HCT116 (cell line): ENCODE results near the gene TMEM126A.

ENCODE experiments used
- CEBPB ChIP-seq: IDR thresholded peaks from 2 replicates; pipeline ENCODE4 v1.6.1; 2012; ENCODE audit warnings: low read depth
- EZH2phosphoT487 ChIP-seq: fragments of 200-600 bp; IDR thresholded peaks from 2 replicates; pipeline ENCODE4 v1.6.1; 2018; ENCODE audit warnings: antibody characterized with exemption, borderline replicate concordance
- POLR2A ChIP-seq: IDR thresholded peaks from 2 replicates; pipeline ENCODE4 v1.7.0; 2011; ENCODE audit warnings: borderline replicate concordance; ENCODE audit not compliant: insufficient read depth, insufficient read length; ENCODE audit errors: extremely low read depth
- SRF ChIP-seq: IDR thresholded peaks from 2 replicates; pipeline ENCODE4 v1.6.1; 2012; ENCODE audit warnings: low read depth
- TF ChIP-seq, protein P1 (sequence below): IDR thresholded peaks from 2 replicates; pipeline ENCODE4 v1.6.1; 2012
- TF ChIP-seq, protein P2 (sequence below), 3 experiments: fragments of 200-600 bp in 1 of 3; sonication (generic) in 1 of 3; IDR thresholded peaks in 2 of 3; conservative IDR thresholded peaks in 1 of 3; 2 replicates each; pipeline ENCODE4 v1.5.1; 2012 to 2017; ENCODE audit warnings: low read depth in 2 of 3, low read length in 2 of 3, antibody characterized with exemption in 1 of 3, borderline replicate concordance in 1 of 3, control low read depth in 1 of 3, mild to moderate bottlenecking in 1 of 3, mixed read lengths in 1 of 3, mixed run types in 1 of 3, moderate library complexity in 1 of 3; ENCODE audit not compliant: insufficient read depth in 1 of 3
- TF ChIP-seq, protein P3 (sequence below): IDR thresholded peaks from 2 replicates; pipeline ENCODE4 v1.6.1; 2011; ENCODE audit warnings: mild to moderate bottlenecking, low read length, moderate library complexity; ENCODE audit not compliant: insufficient replicate concordance; ENCODE audit errors: extremely low read depth

DNA sequence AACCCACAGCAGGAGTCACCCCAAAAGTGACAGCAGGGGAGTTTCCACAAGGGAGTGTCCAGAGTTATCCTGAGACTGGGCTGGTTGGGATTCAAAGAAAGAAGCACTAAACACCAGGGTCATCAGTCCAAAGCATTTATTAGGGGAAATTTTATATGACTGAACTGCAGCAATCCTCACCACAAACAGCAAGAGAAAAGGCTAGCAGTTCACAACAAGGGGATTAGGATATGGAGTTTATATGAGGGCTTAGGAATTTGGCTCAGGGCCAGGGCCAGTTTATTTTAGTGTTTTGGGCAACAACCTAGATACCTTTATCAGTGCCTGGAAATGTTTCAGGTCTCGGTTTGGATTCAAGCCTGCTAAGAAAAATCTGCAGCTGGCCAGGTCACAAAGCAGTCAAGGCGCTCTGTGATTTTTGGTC lies 4.6 kb upstream of the TMEM126A start:
- TF ChIP-seq, protein P1, sequence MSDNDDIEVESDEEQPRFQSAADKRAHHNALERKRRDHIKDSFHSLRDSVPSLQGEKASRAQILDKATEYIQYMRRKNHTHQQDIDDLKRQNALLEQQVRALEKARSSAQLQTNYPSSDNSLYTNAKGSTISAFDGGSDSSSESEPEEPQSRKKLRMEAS, result no peak
- TF ChIP-seq EZH2phosphoT487, result no peak
- no peak for TF ChIP-seq CEBPB
- TF ChIP-seq, protein P2, sequence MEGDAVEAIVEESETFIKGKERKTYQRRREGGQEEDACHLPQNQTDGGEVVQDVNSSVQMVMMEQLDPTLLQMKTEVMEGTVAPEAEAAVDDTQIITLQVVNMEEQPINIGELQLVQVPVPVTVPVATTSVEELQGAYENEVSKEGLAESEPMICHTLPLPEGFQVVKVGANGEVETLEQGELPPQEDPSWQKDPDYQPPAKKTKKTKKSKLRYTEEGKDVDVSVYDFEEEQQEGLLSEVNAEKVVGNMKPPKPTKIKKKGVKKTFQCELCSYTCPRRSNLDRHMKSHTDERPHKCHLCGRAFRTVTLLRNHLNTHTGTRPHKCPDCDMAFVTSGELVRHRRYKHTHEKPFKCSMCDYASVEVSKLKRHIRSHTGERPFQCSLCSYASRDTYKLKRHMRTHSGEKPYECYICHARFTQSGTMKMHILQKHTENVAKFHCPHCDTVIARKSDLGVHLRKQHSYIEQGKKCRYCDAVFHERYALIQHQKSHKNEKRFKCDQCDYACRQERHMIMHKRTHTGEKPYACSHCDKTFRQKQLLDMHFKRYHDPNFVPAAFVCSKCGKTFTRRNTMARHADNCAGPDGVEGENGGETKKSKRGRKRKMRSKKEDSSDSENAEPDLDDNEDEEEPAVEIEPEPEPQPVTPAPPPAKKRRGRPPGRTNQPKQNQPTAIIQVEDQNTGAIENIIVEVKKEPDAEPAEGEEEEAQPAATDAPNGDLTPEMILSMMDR (IDR thresholded peaks at IDR 0.05 in 2 of 3, conservative IDR thresholded peaks at IDR 0.05 in 1 of 3; ENCODE audit: borderline replicate concordance in 1 of 3, insufficient read depth in 1 of 3, low read depth in 2 of 3, low read length in 2 of 3), result no peak
- no peak for TF ChIP-seq POLR2A
- TF ChIP-seq, protein P3, sequence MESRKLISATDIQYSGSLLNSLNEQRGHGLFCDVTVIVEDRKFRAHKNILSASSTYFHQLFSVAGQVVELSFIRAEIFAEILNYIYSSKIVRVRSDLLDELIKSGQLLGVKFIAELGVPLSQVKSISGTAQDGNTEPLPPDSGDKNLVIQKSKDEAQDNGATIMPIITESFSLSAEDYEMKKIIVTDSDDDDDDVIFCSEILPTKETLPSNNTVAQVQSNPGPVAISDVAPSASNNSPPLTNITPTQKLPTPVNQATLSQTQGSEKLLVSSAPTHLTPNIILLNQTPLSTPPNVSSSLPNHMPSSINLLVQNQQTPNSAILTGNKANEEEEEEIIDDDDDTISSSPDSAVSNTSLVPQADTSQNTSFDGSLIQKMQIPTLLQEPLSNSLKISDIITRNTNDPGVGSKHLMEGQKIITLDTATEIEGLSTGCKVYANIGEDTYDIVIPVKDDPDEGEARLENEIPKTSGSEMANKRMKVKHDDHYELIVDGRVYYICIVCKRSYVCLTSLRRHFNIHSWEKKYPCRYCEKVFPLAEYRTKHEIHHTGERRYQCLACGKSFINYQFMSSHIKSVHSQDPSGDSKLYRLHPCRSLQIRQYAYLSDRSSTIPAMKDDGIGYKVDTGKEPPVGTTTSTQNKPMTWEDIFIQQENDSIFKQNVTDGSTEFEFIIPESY, result no peak
- TF ChIP-seq SRF, result no peak
